Measurements from ENCODE around the gene GALNT15. TPM values are rescaled to one million over a fixed set of nuclear protein-coding genes. Genes with fewer than 3 reads are reported as not detected.
A peak's percentile ranks its signal among the peaks of the same experiment; 100 is the strongest.

Gene GALNT15
- total and polyA plus RNA-seq, 2 of the 4 experiments (the other 2 are of a cell fraction), result 12.8 to 19.7 TPM

DNA sequence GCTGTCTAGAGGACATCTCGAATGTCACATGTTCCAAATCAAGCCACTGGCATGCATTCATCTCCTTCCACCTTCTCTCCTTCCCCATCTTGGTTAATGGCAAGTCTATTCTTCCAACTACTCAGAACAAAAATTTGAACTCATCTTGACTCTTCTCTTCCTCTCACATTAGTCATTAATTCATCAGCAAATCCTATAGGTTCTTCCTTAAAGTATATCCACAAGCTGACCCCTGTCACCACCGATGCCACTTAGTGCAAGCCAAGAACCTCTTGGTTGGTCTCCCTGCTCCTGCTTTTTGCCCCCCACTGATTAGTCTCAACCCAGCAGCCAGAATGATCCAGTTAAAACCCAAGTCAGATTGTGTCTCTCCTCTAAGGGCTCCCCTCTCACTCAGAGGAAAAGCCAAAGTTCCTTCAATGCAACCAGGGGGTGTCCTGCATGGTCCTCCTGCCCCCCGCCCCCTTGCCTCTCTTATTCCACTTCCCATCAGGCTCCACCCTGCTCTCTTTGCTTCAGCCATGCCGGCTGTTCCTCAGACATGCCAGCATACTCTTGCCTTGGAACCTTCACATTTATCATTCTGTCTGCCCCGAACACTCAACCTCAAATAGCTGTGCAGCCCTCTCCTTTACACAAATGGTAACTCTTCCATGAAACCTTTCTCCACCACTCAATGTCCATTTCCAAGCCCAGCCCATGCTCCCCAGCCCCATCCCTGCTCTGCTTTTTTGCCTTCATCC is 1.0 kb upstream of the GALNT15 start (continued):
- no peak for TF ChIP-seq FOS (IDR thresholded peaks at IDR 0.05; ENCODE audit: low read depth, low read length)
- no peak for TF ChIP-seq MAZ (IDR thresholded peaks at IDR 0.05; ENCODE audit: borderline replicate concordance, low read depth, low read length)

- peak overlapping the region; percentile 62 to 67; a peak in 3 of 4 replicates for H4K8ac ChIP-seq (ENCODE audit: low read depth in 2 of 2, low read length in 2 of 2)
- H2BK120ac ChIP-seq (ENCODE audit: low read depth, low read length), result peak overlapping the region; percentile 94
- no peaks in the 10 kb centered on the region for H3K36me3 ChIP-seq (ENCODE audit: control insufficient read depth, insufficient read depth, low read length)
- H2BK15ac ChIP-seq (ENCODE audit: low read depth, low read length), result peak overlapping the region; percentile 77; the same call in 2 of the 3 replicates
- in situ Hi-C loops (cut with MboI; ENCODE audit: low sequenced_read_pairs) (loop anchor here (5.0 kb wide), 1 partner anchor 112 kb away; no protein-coding TSS in a partner anchor), intact Hi-C loops (cut with micrococcal nuclease) (loop anchor here (1.0 to 2.0 kb wide), 6 partner anchors 25 to 314 kb away; no protein-coding TSS in a partner anchor), dilution Hi-C loops (cut with HindIII; ENCODE audit: low sequenced_read_pairs, unreplicated experiment) (no loop called here)
- CTCF ChIA-PET, result interaction anchor here (0.9 to 1.6 kb wide), 4 partner anchors 106 to 127 kb away, joined by 3 to 7 read pairs (median 4); no protein-coding TSS in a partner anchor
- peak; percentile 8 for ATAC-seq (ENCODE audit: low read depth)
- peaks cover 18 to 39% of the 10 kb centered on the region in 2 experiments for H3K79me1 ChIP-seq (ENCODE audit: low read depth in 1 of 2, low read length in 2 of 2)
- POLR2A ChIA-PET (ENCODE audit: unreplicated experiment), result interaction anchor here (0.9 to 1.2 kb wide), 4 partner anchors 33 to 115 kb away, joined by 3 to 4 read pairs (median 4); no protein-coding TSS in a partner anchor
- peak overlapping the region; percentile 96 for H3K9ac ChIP-seq (ENCODE audit: low read depth, low read length)
- H4K5ac ChIP-seq (ENCODE audit: low read depth, low read length), result peak overlapping the region; percentile 71
- H2AFZ ChIP-seq (replicated peaks; ENCODE audit: low read length, poor library complexity), result peak overlapping the region; percentile 71
- peak overlapping the region; percentile 39 for H2AK9ac ChIP-seq (replicated peaks; ENCODE audit: low read depth, low read length, poor library complexity)
- no peaks in the 10 kb centered on the region for H3K9me3 ChIP-seq (ENCODE audit: control insufficient read depth, insufficient read depth, low read length)
- H3K18ac ChIP-seq (ENCODE audit: low read depth, low read length), result peak overlapping the region; percentile 87
- H2AK5ac ChIP-seq (ENCODE audit: low read depth, low read length), result peak overlapping the region; percentile 68
- no peaks in the 10 kb centered on the region for H3K27me3 ChIP-seq (ENCODE audit: control insufficient read depth, insufficient read depth, low read length)
- H3K14ac ChIP-seq (replicated peaks; ENCODE audit: low read depth, low read length), result peak overlapping the region; percentile 93
- no TSS peak for BruUV-seq (replicated peaks)
- TF ChIP-seq MXI1 (IDR thresholded peaks at IDR 0.05; ENCODE audit: borderline replicate concordance, low read depth, low read length) (0 out of 2 replicates have a peak, but pooled peaks have one; percentile 7), ELK1 (IDR thresholded peaks at IDR 0.05; ENCODE audit: borderline replicate concordance, low read depth, low read length) (no peak), RCOR1 (IDR thresholded peaks at IDR 0.05; ENCODE audit: insufficient replicate concordance, low read length) (no peak), RFX5 (IDR thresholded peaks at IDR 0.05; ENCODE audit: low read depth, low read length) (no peak), POLR2A (IDR thresholded peaks at IDR 0.05; ENCODE audit: low read depth, low read length) (no peak), MAZ (IDR thresholded peaks at IDR 0.05; ENCODE audit: borderline replicate concordance, low read depth, low read length) (no peak), FOS (IDR thresholded peaks at IDR 0.05; ENCODE audit: low read depth, low read length) (0 out of 2 replicates have a peak, but pooled peaks have one; percentile 18)
- peak overlapping the region; percentile 78 for H3K4me2 ChIP-seq (ENCODE audit: low read depth, low read length)
- WGBS, 2 experiments (ENCODE audit: extremely low coverage in 2 of 2, insufficient read length in 1 of 2), result no CpG with 5 or more reads among the region's 1 CpG
- H4K20me1 ChIP-seq (ENCODE audit: insufficient read depth, low read length), result no peaks in the 10 kb centered on the region
- DNase-seq, result peak; percentile 61
- H3K4ac ChIP-seq (ENCODE audit: low read depth, low read length), result peak overlapping the region; percentile 99
- H3K23ac ChIP-seq (ENCODE audit: low read depth, low read length), result peak overlapping the region; percentile 70
- peak overlapping the region; percentile 93 for H2BK20ac ChIP-seq (ENCODE audit: low read depth, low read length)
- peaks cover 29% of the 10 kb centered on the region for H3K9me1 ChIP-seq (ENCODE audit: insufficient read depth, low read length)
- peak overlapping the region; percentile 30 for H3K56ac ChIP-seq (ENCODE audit: extremely low read depth, insufficient read depth, low read length)
- H3K4me3 ChIP-seq (ENCODE audit: insufficient read depth, low read depth, low read length), result peak overlapping the region; percentile 76; the same call in 1 of the 2 replicates
- H3K4me1 ChIP-seq (ENCODE audit: control insufficient read depth, insufficient read depth, low read length), result peaks cover 29% of the 10 kb centered on the region
- peak overlapping the region; percentile 85 for H3K27ac ChIP-seq (ENCODE audit: insufficient read depth, low read length)
- peak overlapping the region; percentile 99 for H4K91ac ChIP-seq (ENCODE audit: insufficient read depth, low read depth, low read length)
- H2BK5ac ChIP-seq (ENCODE audit: low read depth, low read length, poor library complexity, severe bottlenecking), result peak overlapping the region; percentile 93
Observed at GRCh38 chr3:16174026-16174355, 489 bp upstream of the GALNT15 start.
